DOHH2 (cell line): ENCODE measurements around the gene GPR55.

Experiments used
- H3F3A ChIP-seq: fragments of 200-600 bp; sonication (generic), shearing (Covaris generic); 2 replicates; pipeline ENCODE4 v1.6.0; 2016; ENCODE audit warnings: antibody characterized with exemption, mild to moderate bottlenecking; ENCODE audit not compliant: control insufficient read depth, insufficient read depth
- H3K27ac ChIP-seq: fragments of 200-600 bp; sonication (generic); 2 replicates; pipeline ENCODE4 v1.5.1; 2014; ENCODE audit warnings: low read depth, mild to moderate bottlenecking, low read length, moderate library complexity
- H3K27me3 ChIP-seq: fragments of 200-600 bp; sonication (generic); 2 replicates; pipeline ENCODE4 v1.6.1; 2014; ENCODE audit warnings: mild to moderate bottlenecking, low read length, mixed read lengths; ENCODE audit not compliant: control insufficient read depth
- H3K36me3 ChIP-seq: fragments of 200-600 bp; sonication (generic); 2 replicates; pipeline ENCODE4 v1.6.1; 2014; ENCODE audit warnings: mild to moderate bottlenecking, low read length, moderate library complexity, mixed read lengths; ENCODE audit not compliant: control insufficient read depth
- H3K4me1 ChIP-seq: fragments of 200-600 bp; sonication (generic); 2 replicates; pipeline ENCODE4 v1.6.1; 2014; ENCODE audit warnings: mild to moderate bottlenecking, low read length, mixed read lengths; ENCODE audit not compliant: control insufficient read depth
- H3K4me2 ChIP-seq: fragments of 200-600 bp; sonication (generic); 2 replicates; pipeline ENCODE4 v1.6.0; 2014; ENCODE audit warnings: mild to moderate bottlenecking, low read length, moderate library complexity
- H3K4me3 ChIP-seq: fragments of 200-600 bp; sonication (generic); 2 replicates; pipeline ENCODE4 v1.5.1; 2014; ENCODE audit warnings: mild to moderate bottlenecking, low read length, mixed read lengths
- H3K79me2 ChIP-seq: fragments of 200-600 bp; sonication (generic); 2 replicates; pipeline ENCODE4 v1.6.1; 2014; ENCODE audit warnings: mild to moderate bottlenecking, low read length, mixed read lengths; ENCODE audit not compliant: control insufficient read depth
- H3K9me2 ChIP-seq: fragments of 200-600 bp; sonication (generic); replicated peaks from 2 replicates; pipeline ENCODE4 v1.6.1; 2014; ENCODE audit warnings: mild to moderate bottlenecking, low read length, mixed read lengths; ENCODE audit not compliant: control insufficient read depth
- H3K9me3 ChIP-seq: fragments of 200-600 bp; sonication (generic); 2 replicates; pipeline ENCODE4 v1.6.1; 2014; ENCODE audit warnings: antibody characterized with exemption, low read length, mixed read lengths; ENCODE audit not compliant: control insufficient read depth, insufficient read depth
- H4K20me1 ChIP-seq: fragments of 200-600 bp; sonication (generic); 2 replicates; pipeline ENCODE4 v1.6.0; 2014; ENCODE audit warnings: low read depth, mild to moderate bottlenecking, antibody characterized with exemption, low read length, moderate library complexity; ENCODE audit not compliant: control insufficient read depth, insufficient read depth
- CTCF ChIP-seq: fragments of 200-600 bp; sonication (generic); IDR thresholded peaks from one replicate; pipeline ENCODE4 v1.5.1; 2014; ENCODE audit warnings: antibody characterized with exemption, mild to moderate bottlenecking, low read depth, low read length; ENCODE audit not compliant: poor library complexity, severe bottlenecking
- EZH2phosphoT487 ChIP-seq: fragments of 200-600 bp; sonication (generic); IDR thresholded peaks from 2 replicates; pipeline ENCODE4 v1.6.1; 2017; ENCODE audit warnings: borderline replicate concordance, mild to moderate bottlenecking, antibody characterized with exemption, low read length, moderate library complexity, mixed read lengths

Gene GPR55

GRCh38 chr2:230952226-230952956 is 27.3 kb upstream of the GPR55 start:
- H3K36me3 ChIP-seq = no peaks in the 10 kb centered on the region
- H3K4me3 ChIP-seq = no peak overlapping the region
- peaks cover 63% of the 10 kb centered on the region for H3K27me3 ChIP-seq
- H3K79me2 ChIP-seq = no peaks in the 10 kb centered on the region
- H3K9me2 ChIP-seq = no peaks in the 10 kb centered on the region
- H3F3A ChIP-seq = no peaks in the 10 kb centered on the region
- H4K20me1 ChIP-seq = no peaks in the 10 kb centered on the region
- H3K27ac ChIP-seq = no peak overlapping the region
- H3K9me3 ChIP-seq = no peaks in the 10 kb centered on the region
- no peak overlapping the region for H3K4me2 ChIP-seq
- H3K4me1 ChIP-seq = peaks cover 13% of the 10 kb centered on the region
- TF ChIP-seq EZH2phosphoT487 (no peak), CTCF (no peak)

- H3F3A ChIP-seq = no peaks in the 10 kb centered on the region
- H3K27me3 ChIP-seq = peaks cover 56% of the 10 kb centered on the region
- no peaks in the 10 kb centered on the region for H3K36me3 ChIP-seq
- no peaks in the 10 kb centered on the region for H3K9me2 ChIP-seq
- no peak overlapping the region for H3K4me3 ChIP-seq
- no peaks in the 10 kb centered on the region for H4K20me1 ChIP-seq
- TF ChIP-seq EZH2phosphoT487 = no peak
- TF ChIP-seq CTCF = no peak
- H3K9me3 ChIP-seq = no peaks in the 10 kb centered on the region
- H3K4me1 ChIP-seq = peaks cover 6% of the 10 kb centered on the region; the same call in 1 of the 2 replicates
- no peak overlapping the region for H3K4me2 ChIP-seq
- no peaks in the 10 kb centered on the region for H3K79me2 ChIP-seq
- no peak overlapping the region for H3K27ac ChIP-seq
Observed at GRCh38 chr2:230951396-230951795, 26.4 kb upstream of the GPR55 start.

- Histone ChIP-seq H3K9me3 (no peaks in the 10 kb centered on the region), H3K27me3 (peaks cover 58% of the 10 kb centered on the region), H3K4me1 (peaks cover 6% of the 10 kb centered on the region; the same call in 1 of the 2 replicates), H3K36me3 (no peaks in the 10 kb centered on the region), H3K79me2 (no peaks in the 10 kb centered on the region), H3K27ac (no peak overlapping the region), H3K4me3 (no peak overlapping the region), H4K20me1 (no peaks in the 10 kb centered on the region), H3K4me2 (no peak overlapping the region), H3F3A (no peaks in the 10 kb centered on the region), H3K9me2 (no peaks in the 10 kb centered on the region)
- TF ChIP-seq EZH2phosphoT487 = no peak
- TF ChIP-seq CTCF = no peak
Observed at GRCh38 chr2:230950874-230951339, 25.9 kb upstream of the GPR55 start.
